Neural cell (in vitro differentiated cells): ENCODE measurements around the gene IGSF21.

Source experiments
- CTCF ChIP-seq: fragments of 450-650 bp; IDR thresholded peaks from 2 replicates; pipeline ENCODE4 v1.5.1; 2014; ENCODE audit warnings: antibody characterized with exemption, mild to moderate bottlenecking, moderate library complexity; ENCODE audit not compliant: poor library complexity, severe bottlenecking
- EP300 ChIP-seq: fragments of 450-650 bp; conservative IDR thresholded peaks from 2 replicates; pipeline ENCODE4 v1.6.1; 2014; ENCODE audit warnings: antibody characterized with exemption, mild to moderate bottlenecking, moderate library complexity; ENCODE audit not compliant: poor library complexity, severe bottlenecking
- EZH2 ChIP-seq: fragments of 200-600, 300-800 bp; shearing (Covaris generic), sonication (generic); IDR thresholded peaks from 2 replicates; pipeline ENCODE4 v1.6.1; 2014; ENCODE audit warnings: antibody characterized with exemption, low read length, borderline replicate concordance, mild to moderate bottlenecking; ENCODE audit not compliant: insufficient read depth, poor library complexity, severe bottlenecking
- POLR2AphosphoS5 ChIP-seq: IDR thresholded peaks from 2 replicates; pipeline ENCODE4 v1.6.1; 2012
- SMC3 ChIP-seq: fragments of 450-650 bp; conservative IDR thresholded peaks from 2 replicates; pipeline ENCODE4 v1.6.1; 2014; ENCODE audit warnings: antibody characterized with exemption, mild to moderate bottlenecking, moderate library complexity; ENCODE audit not compliant: poor library complexity
- TAF1 ChIP-seq: IDR thresholded peaks from 2 replicates; pipeline ENCODE4 v1.6.1; 2012; ENCODE audit warnings: low read depth

- TF ChIP-seq CTCF (no peak), POLR2AphosphoS5 (no peak), EZH2 (no peak), EP300 (no peak), SMC3 (no peak), TAF1 (no peak)
Observed at GRCh38 chr1:18384059-18384458, 276.5 kb downstream of the IGSF21 start.
